ENCODE data around the gene ANKRD34B. TPM values are rescaled to one million over a fixed set of nuclear protein-coding genes. Genes with fewer than 3 reads are reported as not detected.

ANKRD34B gene
- total RNA-seq, 1 donor = under 0.01 TPM

DNA sequence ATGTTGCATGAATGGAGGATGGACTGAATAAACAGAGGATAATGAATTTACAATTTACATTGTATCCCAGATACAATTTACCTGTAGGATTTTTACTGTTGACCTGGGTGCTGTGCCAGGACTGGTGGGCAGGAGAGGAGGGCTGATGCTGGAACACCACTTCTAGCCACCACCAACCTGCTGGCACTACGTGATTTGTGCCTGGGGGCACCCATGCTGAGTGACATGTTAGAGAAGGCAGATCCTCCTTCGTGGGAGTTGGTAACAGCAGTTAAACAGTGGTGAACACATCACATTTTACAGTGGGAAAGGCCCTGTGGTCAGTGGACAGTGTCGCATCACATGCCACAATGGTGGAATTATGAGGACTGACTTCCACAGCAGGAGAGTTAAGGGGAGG lies 3.0 kb upstream of the ANKRD34B start:
- DNase-seq (ENCODE audit: low read depth in 2 of 3, low spot score in 2 of 3) = no peak

DNA sequence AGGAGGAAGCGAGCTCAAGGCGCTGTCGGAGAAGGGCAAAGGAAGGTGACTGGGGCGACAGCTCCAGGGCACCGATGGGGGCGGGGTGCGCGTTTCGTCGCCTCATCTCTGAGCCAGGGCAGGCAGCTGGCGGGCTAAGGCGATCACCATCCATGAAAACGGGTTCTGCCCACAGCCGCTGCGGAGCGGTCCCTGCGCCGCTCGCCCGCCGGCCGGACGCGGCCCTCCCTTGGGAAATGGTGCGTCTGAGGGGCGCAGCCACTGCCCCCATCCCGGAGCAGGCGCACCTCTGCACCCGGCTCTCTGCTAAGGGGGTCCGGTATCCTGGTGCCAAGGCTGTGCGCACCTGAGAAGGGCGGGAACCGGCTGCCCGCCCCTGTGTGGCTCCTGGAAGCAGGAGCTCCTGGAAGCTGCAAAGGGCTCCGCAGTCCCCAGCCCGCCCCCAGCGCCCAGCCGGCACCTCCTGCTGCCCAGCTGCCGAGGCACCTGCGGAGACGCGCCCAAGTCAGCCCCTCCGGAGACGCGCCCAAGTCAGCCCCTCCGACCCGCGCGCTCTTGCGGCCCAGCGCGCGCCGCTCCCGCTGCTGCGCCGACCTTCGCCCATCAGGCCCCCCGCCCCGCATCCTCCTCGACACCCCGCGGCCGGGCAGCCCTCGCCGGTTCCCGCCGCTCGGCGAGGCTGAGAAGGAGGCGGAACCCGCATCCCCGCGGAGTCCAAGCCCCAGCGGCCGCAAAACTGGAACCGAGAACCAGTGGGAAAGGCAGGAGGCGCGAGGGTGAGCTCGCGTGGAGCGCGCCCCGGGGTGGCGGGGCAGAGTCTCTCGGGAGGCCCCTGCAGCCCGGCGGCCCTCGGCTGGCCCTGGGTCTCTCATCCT lies 757 bp downstream of the ANKRD34B start:
- DNase-seq (ENCODE audit: low read depth in 2 of 3, low spot score in 2 of 3) = no peak

DNA sequence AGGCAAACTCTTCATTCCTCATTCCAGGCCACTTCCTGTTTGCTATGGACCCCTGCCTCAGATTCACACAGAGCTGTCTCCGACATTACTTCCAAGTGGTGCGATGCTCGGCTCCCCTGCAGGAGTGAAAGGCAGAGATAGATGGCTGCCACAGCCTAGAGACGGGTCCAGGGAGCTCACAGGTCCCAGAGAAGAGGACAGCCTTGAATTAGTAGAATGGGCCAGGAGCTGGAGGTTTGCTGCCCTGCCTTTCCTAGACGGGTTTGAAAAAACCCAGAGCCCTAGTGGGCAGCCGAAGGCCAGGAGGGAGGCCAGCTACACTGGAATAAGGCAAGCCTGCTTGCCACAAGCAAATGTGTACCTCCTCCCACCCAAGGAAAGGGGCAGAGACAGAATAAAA lies 1.8 kb downstream of the ANKRD34B start:
- DNase-seq (ENCODE audit: low read depth in 2 of 3, low spot score in 2 of 3) = no peak

DNA sequence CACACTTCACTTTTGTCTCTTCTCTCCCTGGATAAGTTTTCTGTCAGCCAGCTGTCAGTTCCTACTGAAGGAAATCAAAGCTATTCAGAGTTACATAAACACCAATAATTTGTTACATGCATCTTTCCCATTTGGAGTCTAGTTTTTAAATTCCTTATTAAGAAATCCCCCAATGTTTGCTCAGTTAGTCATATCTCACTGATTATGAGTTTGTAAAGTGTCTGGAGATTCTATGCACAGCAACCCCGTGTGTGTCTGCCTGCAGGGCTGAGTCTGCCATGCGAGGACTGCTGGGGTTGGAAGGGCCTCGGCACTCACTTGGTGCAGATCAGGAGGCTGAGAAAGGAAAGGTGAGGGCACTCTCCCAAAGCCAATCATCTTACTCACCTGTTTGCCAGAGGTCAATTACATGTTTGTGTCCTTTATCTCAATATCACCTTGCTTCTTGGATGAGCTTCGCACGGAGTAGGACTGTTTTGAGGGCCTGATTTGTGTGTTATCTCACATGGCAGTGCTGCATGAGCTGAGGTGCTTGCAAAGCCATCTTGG lies 3.3 kb downstream of the ANKRD34B start:
- DNase-seq (ENCODE audit: low read depth in 2 of 3, low spot score in 2 of 3) = no peak

DNA sequence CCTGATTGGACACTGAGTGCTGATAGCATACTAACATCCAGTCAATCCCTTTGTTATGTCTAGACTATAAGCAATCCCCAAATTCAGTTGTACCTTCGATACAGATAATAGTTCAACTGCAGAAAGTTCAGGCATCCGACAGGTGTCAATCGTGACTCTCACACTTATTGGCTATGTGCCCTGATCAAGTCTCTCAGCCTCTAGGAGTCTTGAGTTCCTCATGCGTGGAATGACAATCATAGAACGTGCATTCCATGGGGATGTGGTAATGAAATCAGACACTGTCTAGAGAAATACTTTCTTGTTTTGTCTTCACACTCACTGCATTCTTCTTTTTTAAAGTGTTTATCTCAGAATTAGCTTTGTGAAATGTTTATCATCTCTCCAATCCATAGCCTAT lies 4.8 kb downstream of the ANKRD34B start:
- DNase-seq (ENCODE audit: low read depth in 2 of 3, low spot score in 2 of 3) = no peak

DNA sequence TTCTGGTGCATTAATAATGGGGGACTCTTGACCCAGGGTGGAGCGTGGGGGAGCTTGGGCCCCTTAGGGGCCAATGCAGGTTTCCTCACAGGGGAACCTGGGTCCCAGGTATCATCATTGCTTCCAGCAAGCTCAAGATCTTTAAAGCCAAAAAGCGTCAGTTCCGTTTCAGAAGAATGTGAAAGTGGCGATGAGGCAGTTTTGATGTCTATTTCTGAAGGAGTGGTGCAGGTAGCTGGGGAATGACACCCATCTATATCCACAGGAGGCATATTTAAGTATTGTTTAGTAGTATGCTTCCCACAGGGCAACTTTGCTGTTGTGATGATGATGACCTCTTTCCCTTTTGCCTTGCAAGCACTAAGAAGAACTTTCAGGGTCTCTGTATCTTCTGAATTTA lies 10.8 kb downstream of the ANKRD34B start:
- no peak for DNase-seq (ENCODE audit: low read depth in 2 of 3, low spot score in 2 of 3)

DNA sequence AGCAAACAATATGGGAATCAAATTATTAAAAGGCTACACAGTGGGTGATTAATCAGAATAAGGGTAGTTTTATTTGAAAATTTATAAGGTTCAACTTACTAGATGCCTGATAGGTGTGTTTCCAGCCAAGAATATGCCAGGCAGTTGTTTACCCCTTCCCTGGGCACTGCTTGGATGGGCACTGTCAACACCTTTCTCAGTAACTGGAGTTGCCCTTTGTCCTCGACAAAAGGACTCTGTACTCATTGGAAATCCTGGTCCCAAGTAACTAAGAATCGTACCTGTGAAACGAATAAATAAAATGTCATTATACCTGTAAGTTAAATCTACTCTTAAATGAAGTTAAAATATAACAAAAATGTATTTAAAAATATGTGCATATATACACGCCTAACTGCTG lies 15.0 kb downstream of the ANKRD34B start:
- DNase-seq (ENCODE audit: low read depth in 2 of 3, low spot score in 2 of 3) = no peak

DNA sequence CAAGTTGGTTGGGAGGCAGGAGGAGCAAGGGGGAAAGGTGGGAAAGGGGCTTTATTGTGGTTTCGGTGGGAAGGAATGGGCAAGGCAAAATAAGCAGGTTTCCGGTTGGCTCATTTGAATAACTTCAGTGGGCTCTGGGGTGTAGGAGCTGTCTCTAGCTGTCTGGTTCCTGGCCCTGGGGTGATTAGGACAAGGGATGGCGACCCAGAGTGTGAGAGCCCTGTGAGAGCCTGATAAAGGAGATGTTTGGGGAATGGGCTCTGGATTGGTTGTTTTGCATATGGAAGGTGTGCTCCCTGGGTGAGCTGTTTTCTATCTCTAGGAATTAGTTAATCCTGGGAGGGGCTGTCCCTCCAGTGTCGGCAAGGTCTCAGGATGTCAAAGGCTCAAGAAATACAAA lies 15.4 kb downstream of the ANKRD34B start:
- no peak for DNase-seq (ENCODE audit: low read depth in 2 of 3, low spot score in 2 of 3)

DNA sequence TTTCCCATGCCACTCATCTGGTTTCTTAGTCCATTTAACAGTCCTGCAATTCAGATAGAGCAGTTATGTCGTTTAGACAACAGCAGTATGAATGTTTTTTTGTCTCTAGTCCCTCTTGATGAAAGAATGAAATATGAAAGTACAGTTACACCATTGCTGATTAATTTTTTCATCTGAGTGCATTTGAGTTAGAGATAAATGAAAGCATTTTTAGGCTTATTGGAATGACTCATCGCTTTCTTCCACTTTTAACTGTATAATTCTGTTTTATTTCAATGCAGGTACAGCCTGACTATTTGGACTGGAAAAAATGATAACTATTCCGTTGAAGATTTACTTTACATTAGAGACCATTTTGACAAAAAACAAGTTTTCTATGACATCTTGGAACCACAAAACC lies 28.7 kb downstream of the ANKRD34B start:
- DNase-seq (ENCODE audit: low read depth in 2 of 3, low spot score in 2 of 3) = no peak

DNA sequence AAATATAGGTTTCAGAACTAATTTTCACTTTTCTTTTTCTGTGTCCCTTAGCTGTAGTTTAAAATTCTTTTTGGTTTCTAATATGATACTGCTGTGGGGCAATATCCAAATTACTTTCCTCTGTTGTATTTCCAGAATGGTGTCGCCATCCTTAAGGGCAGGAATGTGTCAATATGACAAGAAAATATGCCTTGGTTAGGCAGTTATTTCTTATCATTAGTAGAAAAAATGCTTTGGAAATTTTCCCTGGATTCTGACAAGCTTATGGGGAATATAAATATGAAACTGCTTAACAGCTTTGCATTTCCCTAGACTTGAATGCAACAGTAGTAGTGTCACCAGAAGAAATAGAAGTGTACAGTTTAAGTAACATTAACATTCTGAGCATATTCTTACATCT lies 29.4 kb downstream of the ANKRD34B start:
- DNase-seq (ENCODE audit: low read depth in 2 of 3, low spot score in 2 of 3) = no peak

DNA sequence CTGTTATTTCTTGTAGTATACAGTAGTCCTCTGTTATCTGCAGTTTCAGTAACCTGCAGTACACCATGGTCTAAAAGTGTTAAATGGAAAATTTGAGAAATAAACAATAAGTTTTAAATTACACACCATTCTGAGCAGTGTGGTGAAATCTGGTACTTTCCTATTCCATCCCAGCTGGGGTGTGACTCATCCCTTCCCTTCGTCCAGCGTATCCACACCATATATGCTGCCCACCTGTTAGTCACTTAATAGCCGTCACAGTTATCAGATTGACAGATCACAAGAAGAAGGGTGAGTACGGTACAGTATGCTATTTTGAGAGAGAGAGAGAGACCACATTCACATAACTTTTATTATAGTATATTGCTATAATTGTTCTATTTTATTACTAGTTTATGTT lies 53.3 kb downstream of the ANKRD34B start:
- DNase-seq (ENCODE audit: low read depth in 2 of 3, low spot score in 2 of 3) = no peak

DNA sequence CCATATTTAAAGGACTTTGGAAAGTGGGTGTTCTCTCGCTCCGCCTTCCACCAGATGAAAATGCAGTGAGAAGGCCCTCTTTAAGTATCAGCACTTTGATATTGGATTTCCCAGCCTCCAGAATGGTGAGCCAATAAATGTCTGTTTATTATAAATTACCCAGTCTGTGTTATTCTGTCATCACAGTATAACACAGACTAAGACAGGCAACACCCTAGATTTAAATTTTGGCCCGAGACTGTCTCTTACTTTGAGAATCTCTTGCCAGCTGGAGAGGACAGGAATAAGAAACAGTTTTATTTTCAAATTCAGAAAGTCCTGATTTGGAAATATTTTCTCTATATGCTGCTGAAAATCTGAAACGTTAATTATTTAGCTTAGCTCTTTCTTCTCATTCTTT lies 60.7 kb downstream of the ANKRD34B start:
- no peak for DNase-seq (ENCODE audit: low read depth in 2 of 3, low spot score in 2 of 3)

DNA sequence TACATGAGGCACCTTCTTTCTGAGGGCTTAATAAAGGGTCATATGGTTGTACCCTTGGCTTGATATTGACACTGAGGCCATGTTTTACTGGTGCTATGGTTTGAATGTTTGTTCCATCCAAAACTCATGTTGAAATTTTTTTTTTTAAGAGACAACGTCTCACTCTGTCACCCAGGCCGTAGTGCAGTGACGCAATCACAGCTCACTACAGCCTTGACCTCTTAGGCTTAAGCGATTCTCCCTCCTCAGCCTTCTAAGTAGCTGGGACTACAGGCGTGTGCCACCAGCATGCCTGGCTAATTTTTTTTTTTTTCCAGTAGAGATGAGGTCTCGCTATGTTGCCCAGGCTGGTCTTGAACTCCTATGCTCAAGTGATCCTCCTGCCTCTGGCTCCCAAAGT lies 61.2 kb downstream of the ANKRD34B start:
- DNase-seq (ENCODE audit: low read depth in 2 of 3, low spot score in 2 of 3) = no peak

DNA sequence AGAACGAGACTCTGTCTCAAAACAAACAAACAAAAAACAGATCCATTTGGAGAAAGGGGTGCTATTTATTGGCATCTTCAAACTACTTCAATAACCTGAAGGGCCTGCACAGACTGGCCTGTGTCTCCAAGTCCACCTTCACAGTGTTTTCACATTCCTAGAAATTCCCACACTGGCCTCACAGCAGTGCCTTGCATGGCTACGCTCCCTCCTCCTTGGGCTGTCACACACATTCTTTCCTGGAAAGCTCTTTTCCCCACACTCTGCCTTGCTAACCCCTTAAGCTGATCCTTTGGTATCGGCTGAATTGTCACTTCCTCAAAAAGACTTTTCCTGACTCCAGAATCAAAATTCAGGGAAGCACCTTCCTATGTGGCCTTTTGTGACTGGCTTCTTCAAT lies 62.4 kb downstream of the ANKRD34B start:
- DNase-seq (ENCODE audit: low read depth in 2 of 3, low spot score in 2 of 3) = no peak

Small RNA genes within 50 kb of the gene (small RNA-seq; reads per million reads assigned to genes)
- gene DBIP2 = not detected

Other genes starting within 250 kb of the ANKRD34B start
- 6.2 TPM for gene ZFYVE16, start 162.2 kb downstream of the ANKRD34B start, total RNA-seq
- gene FAM151B, start 82.2 kb downstream of the ANKRD34B start, total RNA-seq = 0.81 TPM
- gene MSH3, start 84.4 kb upstream of the ANKRD34B start, total RNA-seq = 5.9 TPM
- 14.8 TPM for gene DHFR, start 84.7 kb upstream of the ANKRD34B start, total RNA-seq